ENCODE results near the gene ITGAD. TPM values are rescaled to one million over a fixed set of nuclear protein-coding genes. Genes with fewer than 3 reads are reported as not detected.

The ITGAD gene
- total and polyA plus RNA-seq, 2 experiments from 2014 or later = not detected

DNA sequence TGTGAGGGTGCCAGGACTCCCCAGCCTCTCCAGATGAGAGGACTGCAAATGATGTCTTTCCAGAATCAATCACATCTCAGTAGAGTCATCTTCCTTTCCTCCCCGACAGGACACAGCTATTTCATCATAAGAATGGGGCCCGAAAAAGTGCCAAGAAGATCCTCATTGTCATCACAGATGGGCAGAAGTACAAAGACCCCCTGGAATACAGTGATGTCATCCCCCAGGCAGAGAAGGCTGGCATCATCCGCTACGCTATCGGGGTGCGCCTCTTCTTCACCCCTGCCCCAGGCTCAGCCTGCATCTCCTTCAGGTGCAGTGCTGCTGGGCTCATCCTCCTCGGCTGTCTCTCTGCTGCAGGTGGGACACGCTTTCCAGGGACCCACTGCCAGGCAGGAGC lies 14.3 kb downstream of the ITGAD start:
- no peak overlapping the region for H3K4me2 ChIP-seq
- no peaks in the 10 kb centered on the region for H3F3A ChIP-seq (replicated peaks; ENCODE audit: low read depth)
- Mint-ChIP-seq H3K4me1 (no peaks in the 10 kb centered on the region), H3K36me3 (ENCODE audit: low read depth) (no peaks in the 10 kb centered on the region), H3K27me3 (ENCODE audit: insufficient read depth, low read depth, poor library complexity) (peaks cover 8% of the 10 kb centered on the region), H3K9me3 (no peaks in the 10 kb centered on the region; the same call in 2 of the 3 replicates), H3K27ac (no peak overlapping the region), H3K4me3 (no peak overlapping the region)
- no peak for DNase-seq (ENCODE audit: low spot score)
- no peak overlapping the region for H2AFZ ChIP-seq
- H4K20me1 ChIP-seq (replicated peaks; ENCODE audit: insufficient read depth) = no peaks in the 10 kb centered on the region
- no peaks in the 10 kb centered on the region for H3K27me3 ChIP-seq (ENCODE audit: insufficient read depth)
- H3K27ac ChIP-seq (ENCODE audit: low read depth) = no peak overlapping the region
- ATAC-seq = no peak
- no peak overlapping the region for H3K4me3 ChIP-seq
- H3K9me2 ChIP-seq (ENCODE audit: insufficient read depth) = no peaks in the 10 kb centered on the region
- H3K36me3 ChIP-seq (ENCODE audit: insufficient read depth) = no peaks in the 10 kb centered on the region
- TF ChIP-seq, protein P1, sequence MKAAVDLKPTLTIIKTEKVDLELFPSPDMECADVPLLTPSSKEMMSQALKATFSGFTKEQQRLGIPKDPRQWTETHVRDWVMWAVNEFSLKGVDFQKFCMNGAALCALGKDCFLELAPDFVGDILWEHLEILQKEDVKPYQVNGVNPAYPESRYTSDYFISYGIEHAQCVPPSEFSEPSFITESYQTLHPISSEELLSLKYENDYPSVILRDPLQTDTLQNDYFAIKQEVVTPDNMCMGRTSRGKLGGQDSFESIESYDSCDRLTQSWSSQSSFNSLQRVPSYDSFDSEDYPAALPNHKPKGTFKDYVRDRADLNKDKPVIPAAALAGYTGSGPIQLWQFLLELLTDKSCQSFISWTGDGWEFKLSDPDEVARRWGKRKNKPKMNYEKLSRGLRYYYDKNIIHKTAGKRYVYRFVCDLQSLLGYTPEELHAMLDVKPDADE (IDR thresholded peaks at IDR 0.05) = no peak
- TF ChIP-seq POLR2AphosphoS5 (IDR thresholded peaks at IDR 0.05; ENCODE audit: low read depth) = no peak
- TF ChIP-seq JUNB (IDR thresholded peaks at IDR 0.05; ENCODE audit: unreplicated experiment) = no peak
- TF ChIP-seq EZH2phosphoT487 (IDR thresholded peaks at IDR 0.05; ENCODE audit: unreplicated experiment) = no peak
- TF ChIP-seq, protein P2, sequence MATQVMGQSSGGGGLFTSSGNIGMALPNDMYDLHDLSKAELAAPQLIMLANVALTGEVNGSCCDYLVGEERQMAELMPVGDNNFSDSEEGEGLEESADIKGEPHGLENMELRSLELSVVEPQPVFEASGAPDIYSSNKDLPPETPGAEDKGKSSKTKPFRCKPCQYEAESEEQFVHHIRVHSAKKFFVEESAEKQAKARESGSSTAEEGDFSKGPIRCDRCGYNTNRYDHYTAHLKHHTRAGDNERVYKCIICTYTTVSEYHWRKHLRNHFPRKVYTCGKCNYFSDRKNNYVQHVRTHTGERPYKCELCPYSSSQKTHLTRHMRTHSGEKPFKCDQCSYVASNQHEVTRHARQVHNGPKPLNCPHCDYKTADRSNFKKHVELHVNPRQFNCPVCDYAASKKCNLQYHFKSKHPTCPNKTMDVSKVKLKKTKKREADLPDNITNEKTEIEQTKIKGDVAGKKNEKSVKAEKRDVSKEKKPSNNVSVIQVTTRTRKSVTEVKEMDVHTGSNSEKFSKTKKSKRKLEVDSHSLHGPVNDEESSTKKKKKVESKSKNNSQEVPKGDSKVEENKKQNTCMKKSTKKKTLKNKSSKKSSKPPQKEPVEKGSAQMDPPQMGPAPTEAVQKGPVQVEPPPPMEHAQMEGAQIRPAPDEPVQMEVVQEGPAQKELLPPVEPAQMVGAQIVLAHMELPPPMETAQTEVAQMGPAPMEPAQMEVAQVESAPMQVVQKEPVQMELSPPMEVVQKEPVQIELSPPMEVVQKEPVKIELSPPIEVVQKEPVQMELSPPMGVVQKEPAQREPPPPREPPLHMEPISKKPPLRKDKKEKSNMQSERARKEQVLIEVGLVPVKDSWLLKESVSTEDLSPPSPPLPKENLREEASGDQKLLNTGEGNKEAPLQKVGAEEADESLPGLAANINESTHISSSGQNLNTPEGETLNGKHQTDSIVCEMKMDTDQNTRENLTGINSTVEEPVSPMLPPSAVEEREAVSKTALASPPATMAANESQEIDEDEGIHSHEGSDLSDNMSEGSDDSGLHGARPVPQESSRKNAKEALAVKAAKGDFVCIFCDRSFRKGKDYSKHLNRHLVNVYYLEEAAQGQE (IDR thresholded peaks at IDR 0.05; ENCODE audit: unreplicated experiment) = no peak
- TF ChIP-seq ZNF331 (CRISPR knock-in tag; IDR thresholded peaks at IDR 0.05; ENCODE audit: low read depth) = no peak
- TF ChIP-seq ZNF114 (CRISPR knock-in tag; IDR thresholded peaks at IDR 0.05) = no peak
- no peak for TF ChIP-seq EZH2 (IDR thresholded peaks at IDR 0.05; ENCODE audit: low read depth, unreplicated experiment)
- TF ChIP-seq CTCF (conservative IDR thresholded peaks at IDR 0.05; ENCODE audit: low read depth in 2 of 2) = no peak
- TF ChIP-seq STAT1 (IDR thresholded peaks at IDR 0.05; ENCODE audit: unreplicated experiment) = no peak
- no peak for TF ChIP-seq CREB1 (CRISPR knock-in tag; IDR thresholded peaks at IDR 0.05; ENCODE audit: low read depth)
- no peak for TF ChIP-seq NANOG (IDR thresholded peaks at IDR 0.05; ENCODE audit: borderline replicate concordance)
- TF ChIP-seq, protein P3, sequence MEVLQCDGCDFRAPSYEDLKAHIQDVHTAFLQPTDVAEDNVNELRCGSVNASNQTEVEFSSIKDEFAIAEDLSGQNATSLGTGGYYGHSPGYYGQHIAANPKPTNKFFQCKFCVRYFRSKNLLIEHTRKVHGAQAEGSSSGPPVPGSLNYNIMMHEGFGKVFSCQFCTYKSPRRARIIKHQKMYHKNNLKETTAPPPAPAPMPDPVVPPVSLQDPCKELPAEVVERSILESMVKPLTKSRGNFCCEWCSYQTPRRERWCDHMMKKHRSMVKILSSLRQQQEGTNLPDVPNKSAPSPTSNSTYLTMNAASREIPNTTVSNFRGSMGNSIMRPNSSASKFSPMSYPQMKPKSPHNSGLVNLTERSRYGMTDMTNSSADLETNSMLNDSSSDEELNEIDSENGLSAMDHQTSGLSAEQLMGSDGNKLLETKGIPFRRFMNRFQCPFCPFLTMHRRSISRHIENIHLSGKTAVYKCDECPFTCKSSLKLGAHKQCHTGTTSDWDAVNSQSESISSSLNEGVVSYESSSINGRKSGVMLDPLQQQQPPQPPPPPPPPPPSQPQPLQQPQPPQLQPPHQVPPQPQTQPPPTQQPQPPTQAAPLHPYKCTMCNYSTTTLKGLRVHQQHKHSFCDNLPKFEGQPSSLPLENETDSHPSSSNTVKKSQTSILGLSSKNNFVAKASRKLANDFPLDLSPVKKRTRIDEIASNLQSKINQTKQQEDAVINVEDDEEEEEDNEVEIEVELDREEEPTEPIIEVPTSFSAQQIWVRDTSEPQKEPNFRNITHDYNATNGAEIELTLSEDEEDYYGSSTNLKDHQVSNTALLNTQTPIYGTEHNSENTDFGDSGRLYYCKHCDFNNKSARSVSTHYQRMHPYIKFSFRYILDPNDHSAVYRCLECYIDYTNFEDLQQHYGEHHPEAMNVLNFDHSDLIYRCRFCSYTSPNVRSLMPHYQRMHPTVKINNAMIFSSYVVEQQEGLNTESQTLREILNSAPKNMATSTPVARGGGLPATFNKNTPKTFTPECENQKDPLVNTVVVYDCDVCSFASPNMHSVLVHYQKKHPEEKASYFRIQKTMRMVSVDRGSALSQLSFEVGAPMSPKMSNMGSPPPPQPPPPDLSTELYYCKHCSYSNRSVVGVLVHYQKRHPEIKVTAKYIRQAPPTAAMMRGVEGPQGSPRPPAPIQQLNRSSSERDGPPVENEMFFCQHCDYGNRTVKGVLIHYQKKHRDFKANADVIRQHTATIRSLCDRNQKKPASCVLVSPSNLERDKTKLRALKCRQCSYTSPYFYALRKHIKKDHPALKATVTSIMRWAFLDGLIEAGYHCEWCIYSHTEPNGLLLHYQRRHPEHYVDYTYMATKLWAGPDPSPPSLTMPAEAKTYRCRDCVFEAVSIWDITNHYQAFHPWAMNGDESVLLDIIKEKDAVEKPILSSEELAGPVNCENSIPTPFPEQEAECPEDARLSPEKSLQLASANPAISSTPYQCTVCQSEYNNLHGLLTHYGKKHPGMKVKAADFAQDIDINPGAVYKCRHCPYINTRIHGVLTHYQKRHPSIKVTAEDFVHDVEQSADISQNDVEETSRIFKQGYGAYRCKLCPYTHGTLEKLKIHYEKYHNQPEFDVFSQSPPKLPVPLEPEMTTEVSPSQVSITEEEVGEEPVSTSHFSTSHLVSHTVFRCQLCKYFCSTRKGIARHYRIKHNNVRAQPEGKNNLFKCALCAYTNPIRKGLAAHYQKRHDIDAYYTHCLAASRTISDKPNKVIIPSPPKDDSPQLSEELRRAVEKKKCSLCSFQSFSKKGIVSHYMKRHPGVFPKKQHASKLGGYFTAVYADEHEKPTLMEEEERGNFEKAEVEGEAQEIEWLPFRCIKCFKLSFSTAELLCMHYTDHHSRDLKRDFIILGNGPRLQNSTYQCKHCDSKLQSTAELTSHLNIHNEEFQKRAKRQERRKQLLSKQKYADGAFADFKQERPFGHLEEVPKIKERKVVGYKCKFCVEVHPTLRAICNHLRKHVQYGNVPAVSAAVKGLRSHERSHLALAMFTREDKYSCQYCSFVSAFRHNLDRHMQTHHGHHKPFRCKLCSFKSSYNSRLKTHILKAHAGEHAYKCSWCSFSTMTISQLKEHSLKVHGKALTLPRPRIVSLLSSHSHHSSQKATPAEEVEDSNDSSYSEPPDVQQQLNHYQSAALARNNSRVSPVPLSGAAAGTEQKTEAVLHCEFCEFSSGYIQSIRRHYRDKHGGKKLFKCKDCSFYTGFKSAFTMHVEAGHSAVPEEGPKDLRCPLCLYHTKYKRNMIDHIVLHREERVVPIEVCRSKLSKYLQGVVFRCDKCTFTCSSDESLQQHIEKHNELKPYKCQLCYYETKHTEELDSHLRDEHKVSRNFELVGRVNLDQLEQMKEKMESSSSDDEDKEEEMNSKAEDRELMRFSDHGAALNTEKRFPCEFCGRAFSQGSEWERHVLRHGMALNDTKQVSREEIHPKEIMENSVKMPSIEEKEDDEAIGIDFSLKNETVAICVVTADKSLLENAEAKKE (CRISPR knock-in tag; IDR thresholded peaks at IDR 0.05) = no peak
- H3K4me1 ChIP-seq (ENCODE audit: insufficient read depth) = no peaks in the 10 kb centered on the region
- no peaks in the 10 kb centered on the region for H3K79me2 ChIP-seq (replicated peaks; ENCODE audit: insufficient read depth)

Measured in GM23338 (cell line).